GM19025 (cell line): ENCODE measurements around the gene KCNK6.
"Not testable (repeated sequence)": the region's sequence is repeated elsewhere in the genome, so short reads cannot be mapped to it uniquely, and the experiment has no call there.

Source experiments
- ATAC-seq: cut with Tn5 transposase; IDR thresholded peaks from one replicate; pipeline ENCODE4 v1.9.1; 2021; ENCODE audit warnings: mild to moderate bottlenecking, low read depth, moderate library complexity; ENCODE audit not compliant: unreplicated experiment

KCNK6 gene

GRCh38 chr19:38360839-38361631 is 41.4 kb downstream of the KCNK6 start:
- ATAC-seq: no peak

DNA sequence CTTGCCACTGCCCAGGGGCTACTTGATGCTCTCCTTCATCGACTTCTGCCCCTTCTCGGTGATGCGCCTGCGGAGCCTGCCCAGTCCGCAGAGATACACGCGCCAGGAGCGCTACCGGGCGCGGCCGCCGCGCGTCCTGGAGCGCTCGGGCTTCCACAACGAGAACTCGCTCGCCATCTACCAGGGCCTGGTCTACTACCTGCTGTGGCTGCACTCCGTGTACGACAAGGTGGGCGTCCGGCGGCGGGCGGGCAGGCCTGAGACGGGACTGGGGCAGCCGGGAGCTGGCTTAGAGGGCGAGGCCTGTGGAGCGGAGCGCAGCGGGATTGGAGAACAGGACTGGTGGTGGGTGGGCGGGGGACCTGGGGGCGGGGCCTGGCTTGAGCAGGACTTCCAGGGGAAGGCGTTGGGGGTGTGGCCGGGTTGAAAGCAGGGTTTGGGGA is 42.0 kb downstream of the KCNK6 start:
- ATAC-seq: no peak

DNA sequence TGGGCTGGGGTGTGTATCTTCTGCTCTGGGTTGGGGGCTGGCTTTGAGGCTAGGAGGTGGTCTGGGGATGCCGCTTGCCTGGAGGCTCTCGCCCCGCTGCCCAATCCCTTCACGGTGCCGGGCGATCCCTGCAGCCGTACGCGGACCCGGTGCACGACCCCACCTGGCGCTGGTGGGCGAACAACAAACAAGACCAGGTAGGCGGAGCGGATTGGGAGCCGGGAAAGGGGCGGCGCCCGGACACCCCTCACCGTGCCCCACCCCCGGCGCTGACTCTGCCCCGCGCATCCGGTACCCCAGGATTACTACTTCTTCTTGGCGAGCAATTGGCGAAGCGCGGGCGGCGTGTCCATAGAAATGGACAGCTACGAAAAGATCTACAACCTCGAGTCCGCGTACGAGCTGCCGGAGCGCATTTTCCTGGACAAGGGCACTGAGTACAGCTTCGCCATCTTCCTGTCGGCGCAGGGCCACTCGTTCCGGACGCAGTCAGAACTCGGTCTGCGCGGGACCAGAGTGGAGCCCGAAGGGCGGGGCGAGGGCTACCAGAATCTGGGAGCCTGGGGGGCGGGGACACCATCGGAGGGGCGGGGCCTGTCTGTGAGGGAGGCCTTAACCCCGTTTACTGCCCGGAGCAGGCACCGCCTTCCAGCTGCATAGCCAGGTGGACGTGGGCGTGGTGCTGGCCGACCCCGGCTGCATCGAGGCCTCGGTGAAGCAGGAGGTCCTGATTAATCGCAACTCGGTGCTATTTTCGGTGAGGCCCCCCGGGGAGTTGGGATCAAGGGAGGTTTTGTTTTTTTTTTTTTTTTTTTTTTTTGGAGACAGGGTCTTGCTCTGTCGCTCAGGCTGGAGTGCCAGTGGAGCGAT is 42.7 kb downstream of the KCNK6 start:
- ATAC-seq: no peak

GRCh38 chr19:38362946-38363688 is 43.5 kb downstream of the KCNK6 start:
- not testable (repeated sequence) for ATAC-seq

DNA sequence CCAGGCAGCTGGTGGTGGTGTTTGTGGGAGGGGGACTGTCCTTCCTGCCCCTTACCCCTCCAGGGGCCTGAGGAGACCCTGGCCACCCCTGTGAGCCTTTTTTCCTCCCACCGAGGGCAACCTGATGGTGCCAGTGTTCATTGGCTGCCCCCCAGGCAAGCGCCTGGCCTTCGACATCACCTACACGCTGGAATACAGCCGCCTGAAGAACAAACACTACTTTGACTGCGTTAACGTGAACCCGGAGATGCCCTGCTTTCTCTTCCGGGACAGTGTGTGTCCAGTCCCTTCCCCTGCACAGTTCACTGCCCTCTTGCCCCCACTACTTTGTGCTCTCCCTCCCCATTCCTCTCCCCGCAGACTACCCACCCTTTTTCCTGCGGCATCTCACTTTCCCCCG is 47.4 kb downstream of the KCNK6 start:
- no peak for ATAC-seq

DNA sequence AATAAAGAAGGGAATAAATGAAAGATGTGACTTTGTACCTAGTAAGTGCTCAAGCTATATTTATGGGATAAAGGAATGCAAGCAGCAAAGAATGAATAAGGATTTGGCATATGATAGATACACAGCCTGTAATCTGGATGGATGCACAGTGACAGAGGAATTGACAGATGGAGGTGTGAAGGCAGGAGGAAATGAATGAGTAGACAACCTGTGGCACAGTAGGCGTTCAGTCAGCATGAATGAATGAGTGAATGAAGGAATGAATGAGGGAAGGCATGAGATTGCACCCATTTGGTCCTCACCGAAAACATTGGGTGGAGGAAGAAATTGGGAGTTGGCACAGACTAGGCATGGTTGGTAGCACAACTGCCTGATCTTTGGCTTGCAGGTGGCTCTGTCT is 49.9 kb downstream of the KCNK6 start:
- no peak for ATAC-seq

DNA sequence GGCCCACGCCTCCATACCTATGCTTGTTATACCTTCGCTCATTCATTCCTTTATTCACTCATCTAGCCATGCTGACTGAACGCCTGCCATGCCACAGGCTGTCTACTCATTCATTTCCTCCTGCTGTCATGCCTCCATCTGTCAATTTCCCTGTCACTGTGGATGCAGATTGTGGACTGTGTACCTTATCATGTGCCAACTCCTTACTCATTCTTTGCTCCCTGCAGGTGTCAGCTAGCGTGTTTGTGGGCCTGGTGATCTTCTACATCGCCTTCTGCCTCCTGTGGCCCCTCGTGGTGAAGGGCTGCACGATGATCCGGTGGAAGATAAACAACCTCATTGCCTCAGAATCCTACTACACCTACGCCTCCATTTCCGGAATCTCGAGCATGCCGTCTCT is 50.7 kb downstream of the KCNK6 start:
- no peak for ATAC-seq

GRCh38 chr19:38371081-38371480 is 51.4 kb downstream of the KCNK6 start:
- ATAC-seq: no peak

- ATAC-seq: no peak
Measured at GRCh38 chr19:38373907-38374331, 54.3 kb downstream of the KCNK6 start.

DNA sequence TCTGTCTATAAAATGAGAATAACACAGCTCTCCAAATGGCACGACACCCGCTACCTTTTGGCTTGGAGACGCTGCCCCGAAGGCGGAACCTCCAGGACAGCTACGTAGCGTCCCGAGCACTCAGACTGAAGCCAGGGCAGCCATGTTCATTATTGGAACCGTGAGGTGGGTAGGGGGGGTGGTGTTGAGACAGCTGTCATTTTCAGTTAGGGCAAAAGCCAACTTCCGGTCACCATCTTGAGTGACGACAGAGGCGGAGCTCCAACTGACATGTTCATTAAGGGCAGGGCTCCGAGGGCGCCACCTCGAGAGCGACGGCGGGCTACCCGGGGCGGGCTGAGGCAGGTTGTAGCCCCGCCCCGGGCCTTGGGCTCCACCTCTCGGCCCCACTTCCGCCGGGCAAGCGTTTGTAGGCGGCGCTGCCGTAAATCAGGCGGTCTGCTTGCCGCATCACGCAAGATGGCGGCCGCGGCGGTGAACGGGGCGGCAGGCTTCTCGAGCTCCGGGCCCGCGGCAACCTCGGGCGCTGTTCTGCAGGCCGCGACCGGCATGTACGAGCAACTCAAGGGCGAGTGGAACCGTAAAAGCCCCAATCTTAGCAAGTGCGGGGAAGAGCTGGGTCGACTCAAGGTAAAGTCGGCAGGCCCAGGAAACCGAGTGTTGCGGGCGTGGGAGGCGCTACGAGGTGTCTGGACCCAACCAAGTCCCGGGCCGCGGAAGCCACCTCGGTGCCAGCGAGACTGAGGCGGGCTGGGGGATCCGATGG is 54.9 kb downstream of the KCNK6 start, which contains the start of gene PSMD8:
Gene PSMD8, plus strand, starts transcription at position 240 of the 766 bp plus-strand sequence. Its CDS starts 31 bp downstream, at position 271.
- ATAC-seq: peak; percentile 93

DNA sequence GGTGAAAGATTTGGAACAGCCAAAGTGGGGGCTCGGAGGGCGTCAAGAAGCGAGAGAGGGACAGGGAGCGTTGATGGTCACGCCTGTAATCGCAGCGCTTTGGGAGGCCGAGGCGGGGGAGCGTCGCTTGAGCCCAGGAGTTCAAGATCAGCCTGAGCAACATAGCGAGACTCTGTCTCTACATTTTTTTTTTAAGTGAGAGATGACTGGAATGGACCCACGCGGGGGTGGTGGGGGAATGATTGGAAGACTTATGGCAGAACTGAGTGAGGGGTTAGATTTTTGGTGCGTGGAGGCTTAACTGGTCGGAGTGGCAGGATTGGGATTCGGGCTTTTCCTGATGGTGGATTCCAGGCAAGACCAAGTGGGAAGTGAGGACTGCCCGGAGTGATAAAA is 55.5 kb downstream of the KCNK6 start:
- ATAC-seq: no peak

DNA sequence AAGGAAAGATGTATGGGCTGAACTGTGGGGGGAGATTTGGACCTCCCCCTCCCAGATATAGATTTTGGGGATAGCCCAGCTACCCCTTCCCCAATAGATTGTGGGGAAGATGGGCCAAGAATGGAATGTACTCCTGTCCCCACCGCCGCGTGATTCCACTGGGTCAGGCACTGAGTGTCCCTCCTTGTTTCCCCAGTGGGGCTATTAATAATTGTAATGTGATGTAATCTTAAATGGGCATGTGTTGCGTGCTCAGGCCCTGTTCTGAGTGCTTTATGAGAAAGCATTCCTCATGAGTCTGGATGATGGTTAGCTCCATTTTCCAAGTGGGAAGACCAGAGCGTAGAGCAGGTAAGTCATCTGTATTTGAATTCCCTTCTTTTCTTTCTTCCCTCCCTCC is 56.1 kb downstream of the KCNK6 start:
- no peak for ATAC-seq

DNA sequence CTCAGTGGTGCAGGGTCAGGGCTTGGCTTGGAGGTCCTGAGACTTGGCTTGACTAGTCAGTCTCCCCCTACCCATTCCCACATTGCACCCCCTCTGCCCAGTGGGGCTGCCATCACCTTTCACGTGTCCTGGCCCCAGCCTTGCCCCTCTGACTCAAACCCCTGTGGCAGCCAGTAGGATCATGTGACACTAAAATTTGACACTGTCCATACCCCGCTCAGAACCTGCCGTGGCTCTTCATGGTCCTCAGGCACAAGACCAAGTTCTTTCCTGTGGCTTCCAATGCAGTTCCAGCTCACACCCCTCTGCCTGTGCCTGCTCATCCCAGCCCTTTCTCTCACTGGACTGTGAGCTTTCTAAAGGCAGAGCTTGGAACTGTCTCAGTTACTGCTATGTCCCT is 56.9 kb downstream of the KCNK6 start:
- ATAC-seq: no peak

- no peak for ATAC-seq
Measured at GRCh38 chr19:38377052-38377451, 57.4 kb downstream of the KCNK6 start.

DNA sequence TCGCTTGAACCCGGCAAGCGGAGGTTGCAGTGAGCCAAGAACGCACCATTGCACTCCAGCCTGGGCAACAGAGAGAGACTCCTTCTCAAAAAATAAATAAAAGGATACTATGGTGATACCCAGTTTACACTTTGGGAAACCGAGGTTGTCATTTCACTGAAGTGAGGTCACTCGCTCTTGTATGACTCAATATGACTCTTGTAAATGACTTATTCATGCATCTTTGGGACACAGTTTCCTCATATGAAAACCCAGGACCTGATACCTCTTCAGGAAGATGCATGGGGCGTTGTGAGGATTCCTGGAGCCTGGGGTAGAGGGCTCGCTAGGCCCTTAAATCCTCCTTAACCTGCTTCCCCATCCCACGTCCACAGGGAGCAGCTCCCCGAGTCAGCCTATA is 59.2 kb downstream of the KCNK6 start:
- ATAC-seq: no peak

- ATAC-seq: no peak
Measured at GRCh38 chr19:38381138-38381537, 61.5 kb downstream of the KCNK6 start.
